ENCODE data around the gene GPRC5A.

Gene GPRC5A

GRCh38 chr12:12958886-12959285 lies 67.5 kb downstream of the GPRC5A start:
- H3K4me3 ChIP-seq (ENCODE audit: low read depth, low read length): no peak overlapping the region
- ChIA-PET POLR2A (no interaction called here), CTCF (interaction anchor here (1.3 kb wide), 1 partner anchor 43 kb away, joined by 6 read pairs; no protein-coding TSS in a partner anchor)
- TF ChIP-seq CTCF (IDR thresholded peaks at IDR 0.05; ENCODE audit: insufficient read depth, low read length, missing control alignments): no peak
- DNase-seq (ENCODE audit: low read depth, low spot score): no peak

GRCh38 chr12:12960639-12961209 lies 69.4 kb downstream of the GPRC5A start:
- CTCF ChIA-PET: interaction anchor here (0.7 to 1.7 kb wide), 3 partner anchors 11 to 46 kb away, joined by 3 to 4 read pairs (median 3); no protein-coding TSS in a partner anchor
- no peak for TF ChIP-seq CTCF (IDR thresholded peaks at IDR 0.05; ENCODE audit: insufficient read depth, low read length, missing control alignments)
- no peak for DNase-seq (ENCODE audit: low read depth, low spot score)
- POLR2A ChIA-PET: no interaction called here
- no peak overlapping the region for H3K4me3 ChIP-seq (ENCODE audit: low read depth, low read length)

GRCh38 chr12:12964255-12964654 lies 72.9 kb downstream of the GPRC5A start:
- DNase-seq (ENCODE audit: low read depth, low spot score): no peak
- ChIA-PET CTCF (interaction anchor here (1.3 kb wide), 2 partner anchors 11 to 48 kb away, joined by 3 to 4 read pairs; no protein-coding TSS in a partner anchor), POLR2A (no interaction called here)

GRCh38 chr12:12965836-12966235 lies 74.5 kb downstream of the GPRC5A start:
- no peak for DNase-seq (ENCODE audit: low read depth, low spot score)
- H3K4me3 ChIP-seq (ENCODE audit: low read depth, low read length): no peak overlapping the region
- TF ChIP-seq CTCF (IDR thresholded peaks at IDR 0.05; ENCODE audit: insufficient read depth, low read length, missing control alignments): no peak
- ChIA-PET CTCF (interaction anchor here (1.6 kb wide), 1 partner anchor 10 kb away, joined by 4 read pairs; no protein-coding TSS in a partner anchor), POLR2A (no interaction called here)

More at GRCh38 chr12:12964255-12964654, 72.9 kb downstream of the GPRC5A start:
- TF ChIP-seq CTCF (IDR thresholded peaks at IDR 0.05; ENCODE audit: insufficient read depth, low read length, missing control alignments): no peak
- H3K4me3 ChIP-seq (ENCODE audit: low read depth, low read length): no peak overlapping the region

Measured in AG04449 (cell line).